Endometrial microvascular endothelial cells (primary cell): ENCODE results near the gene FAM83B. TPM values are rescaled to one million over a fixed set of nuclear protein-coding genes. Genes with fewer than 3 reads are reported as not detected.

Experiments used
- in situ Hi-C: cut with HindIII; loops from 2 replicates; pipeline ENCODE4 v1.10.0; 2017; ENCODE audit warnings: low sequenced_read_pairs, low pct_unique_long_range_greater_than_20kb; ENCODE audit errors: inconsistent ontology term
- total RNA-seq: library from RNA; depleted of rRNA; stranded (reverse); fragments of >200 nt; gene quantifications from one replicate; pipeline ENCODE4 v1.2.3, GENCODE V29; 2015; ENCODE audit errors: inconsistent ontology term

The FAM83B gene
- total RNA-seq, 1 donor from 2014 or later, result not detected

- in situ Hi-C loops, result no loop called here
Measured at GRCh38 chr6:54886932-54887584, 40.5 kb downstream of the FAM83B start.

- in situ Hi-C loops, result no loop called here
Measured at GRCh38 chr6:54891536-54891935, 45.0 kb downstream of the FAM83B start.

DNA sequence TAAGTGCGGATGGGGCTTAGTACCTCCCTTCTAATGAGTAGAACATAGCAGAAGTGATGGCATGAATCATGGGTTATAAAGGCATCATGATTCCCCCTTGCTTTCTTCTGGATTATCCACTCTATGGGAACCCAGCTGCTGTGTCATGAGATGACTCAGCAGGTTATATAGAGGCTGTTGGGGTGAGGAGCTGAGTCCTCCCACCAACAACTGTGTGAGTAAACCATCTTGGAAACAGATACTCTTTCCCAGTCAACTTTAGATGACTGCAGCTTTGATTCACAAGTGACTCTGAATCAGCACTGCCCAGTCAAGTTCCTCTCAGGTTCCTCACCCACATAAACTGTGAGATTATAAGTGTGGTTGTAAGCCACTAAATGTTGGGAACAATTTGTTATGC, 46.3 kb downstream of the FAM83B start:
- in situ Hi-C loops, result no loop called here

DNA sequence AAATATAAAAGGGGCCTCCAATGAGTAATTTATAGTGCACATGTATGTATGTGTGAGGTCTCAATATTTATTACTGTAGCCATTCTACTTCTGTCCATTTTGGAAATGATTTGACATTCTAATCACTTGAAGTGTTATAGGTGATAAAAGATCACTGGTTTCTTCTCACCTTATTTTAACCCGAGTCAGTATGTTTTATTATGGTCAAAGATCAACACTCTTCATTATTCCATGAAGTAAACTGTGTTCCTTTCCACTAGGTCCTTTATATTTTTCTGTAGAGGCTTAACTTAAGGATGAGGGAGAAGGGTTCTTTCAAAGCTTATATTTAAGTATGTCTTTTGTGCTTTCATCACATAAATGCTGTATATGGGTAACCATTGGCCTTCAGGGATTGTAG, 47.2 kb downstream of the FAM83B start:
- in situ Hi-C loops, result no loop called here

- in situ Hi-C loops, result no loop called here
Measured at GRCh38 chr6:54896302-54896701, 49.7 kb downstream of the FAM83B start.

- in situ Hi-C loops, result no loop called here
Measured at GRCh38 chr6:54897462-54898189, 51.1 kb downstream of the FAM83B start.

DNA sequence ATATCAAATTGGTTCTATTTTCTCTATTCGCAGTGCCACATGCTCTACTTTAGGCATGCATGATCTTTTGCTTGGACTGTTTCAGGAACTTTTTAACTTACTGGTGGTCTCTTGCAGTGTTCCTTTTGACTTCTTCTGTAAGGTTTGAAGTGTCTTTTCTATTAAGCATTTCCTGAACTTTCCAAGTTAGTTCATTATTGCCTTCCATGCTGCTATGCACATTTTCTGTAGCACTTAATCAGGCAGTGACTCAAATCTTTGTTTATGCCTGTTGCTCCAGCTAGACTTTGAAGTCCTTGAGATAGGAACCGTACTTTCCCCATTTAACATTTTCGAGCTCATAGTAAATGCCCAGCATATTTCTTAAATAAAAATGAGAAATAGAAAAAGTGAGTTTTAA, 52.2 kb downstream of the FAM83B start:
- in situ Hi-C loops, result no loop called here

- in situ Hi-C loops, result no loop called here
Measured at GRCh38 chr6:54899442-54899841, 52.9 kb downstream of the FAM83B start.

DNA sequence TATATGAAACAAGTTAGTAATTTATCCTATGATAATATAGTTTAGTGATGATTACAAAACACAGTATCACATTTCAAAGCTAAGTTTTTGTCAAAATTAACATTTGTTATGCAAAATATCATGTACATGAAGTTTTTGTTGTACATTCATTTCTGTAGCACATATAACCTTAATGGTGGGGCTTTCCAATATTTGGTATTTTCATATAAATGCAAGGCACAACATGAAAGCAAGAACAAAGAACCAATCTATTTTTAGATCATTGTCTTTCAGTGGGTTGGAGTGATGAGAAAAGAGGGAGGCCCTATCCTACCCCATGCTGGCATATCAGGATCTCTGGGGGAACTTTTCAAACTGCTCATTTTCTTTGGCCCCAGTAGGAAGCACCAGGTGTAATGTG, 53.4 kb downstream of the FAM83B start:
- in situ Hi-C loops, result no loop called here

- in situ Hi-C loops, result no loop called here
Measured at GRCh38 chr6:54900666-54901065, 54.1 kb downstream of the FAM83B start.

- in situ Hi-C loops, result no loop called here
Measured at GRCh38 chr6:54903884-54904283, 57.3 kb downstream of the FAM83B start.

GRCh38 chr6:54907355-54907754, 60.8 kb downstream of the FAM83B start:
- in situ Hi-C loops, result no loop called here

DNA sequence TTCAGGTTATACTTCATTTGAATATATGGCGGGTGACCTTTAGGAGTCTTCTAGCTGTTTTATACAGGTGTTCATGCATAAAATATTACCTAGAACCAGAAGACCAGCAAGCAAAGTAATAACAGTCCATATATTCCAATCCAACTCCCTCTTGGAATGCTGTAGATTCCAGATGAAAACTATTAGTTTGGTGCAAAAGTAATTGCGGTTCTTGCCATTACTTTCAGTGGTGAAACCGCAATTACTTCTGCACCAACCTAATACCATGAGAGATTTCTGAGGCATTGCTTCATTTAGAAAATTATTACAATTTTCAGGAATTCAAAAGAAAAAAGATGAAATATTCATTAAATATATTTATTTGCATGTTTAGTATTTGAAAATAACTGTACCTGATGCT, 62.6 kb downstream of the FAM83B start:
- in situ Hi-C loops, result no loop called here

DNA sequence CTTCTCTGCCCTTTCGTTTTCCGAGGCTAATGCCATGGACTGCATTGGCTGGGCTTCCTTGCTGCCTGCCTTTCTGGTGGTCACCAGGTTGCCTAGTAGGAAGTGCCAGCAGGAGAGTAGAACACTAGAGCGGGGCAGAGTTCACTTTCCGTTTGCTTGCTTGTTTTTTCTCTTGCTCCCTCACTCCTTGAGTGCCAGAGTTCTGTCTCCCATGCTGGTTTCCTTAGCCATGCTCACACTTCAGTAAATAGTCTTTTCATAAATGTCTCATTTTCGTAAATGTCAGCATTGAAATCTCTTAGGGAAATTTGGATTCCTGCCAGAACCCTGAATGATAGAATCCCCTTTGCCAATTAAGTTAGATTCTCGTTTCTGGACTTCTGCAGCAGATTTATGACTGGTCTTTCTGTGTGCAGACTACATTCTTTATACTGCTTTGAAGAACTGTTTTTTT, 63.9 kb downstream of the FAM83B start:
- in situ Hi-C loops, result no loop called here

GRCh38 chr6:54910921-54911320, 64.3 kb downstream of the FAM83B start:
- in situ Hi-C loops, result no loop called here

- in situ Hi-C loops, result no loop called here
Measured at GRCh38 chr6:54913211-54913610, 66.6 kb downstream of the FAM83B start.

- in situ Hi-C loops, result no loop called here
Measured at GRCh38 chr6:54916858-54917257, 70.3 kb downstream of the FAM83B start.

DNA sequence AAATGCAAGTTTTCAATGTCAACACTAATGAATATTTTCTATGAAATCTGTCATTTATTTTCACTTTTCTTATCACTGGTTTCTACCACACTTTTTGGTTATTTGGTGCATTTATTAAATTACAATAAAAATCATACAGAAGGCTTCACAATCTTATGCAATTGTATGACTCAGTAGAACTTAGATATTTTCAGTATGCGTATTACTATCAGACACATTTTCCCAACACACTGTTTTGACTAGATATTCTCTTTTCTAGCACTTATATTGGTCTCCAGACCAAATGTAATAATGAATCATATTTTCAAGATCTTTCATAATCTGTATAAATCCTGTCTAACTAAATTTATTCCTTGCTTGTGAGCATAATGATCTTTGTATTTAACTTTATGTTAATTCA, 74.1 kb downstream of the FAM83B start:
- in situ Hi-C loops, result no loop called here

DNA sequence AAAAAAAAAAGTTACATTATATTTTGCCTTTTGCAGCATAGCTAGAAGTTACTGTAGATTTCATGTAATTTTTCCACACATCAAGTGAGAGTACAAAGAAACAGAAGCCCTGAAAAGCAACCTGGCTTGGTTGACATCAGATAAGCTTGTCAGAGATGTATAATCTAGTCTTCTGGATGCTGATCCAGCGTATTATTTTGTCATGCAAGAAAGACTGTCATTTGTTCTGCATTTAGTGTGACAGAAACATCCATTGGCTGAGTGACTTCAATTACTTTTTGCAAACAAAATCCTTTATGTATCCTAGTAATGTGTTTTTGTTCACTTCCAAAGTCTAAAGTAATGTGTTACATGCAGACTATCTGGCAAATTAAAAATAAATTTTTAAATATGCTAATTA, 75.3 kb downstream of the FAM83B start:
- in situ Hi-C loops, result no loop called here

- in situ Hi-C loops, result no loop called here
Measured at GRCh38 chr6:54929245-54929909, 82.8 kb downstream of the FAM83B start.
